T-cell (primary cell): Measurements from ENCODE around the gene ATP13A5. TPM values are rescaled to one million over a fixed set of nuclear protein-coding genes. Genes with fewer than 3 reads are reported as not detected.

Experiments used
- ATAC-seq, 4 experiments: fragments of 200-7000 bp in 3 of 4; fragments of 150-1000 bp in 1 of 4; cut with Tn5 transposase; replicated peaks in 1 of 4; 1 replicate in 3 of 4; 2 replicates in 1 of 4; pipeline ENCODE4 v1.10.0; 2021; ENCODE audit warnings: moderate library complexity in 3 of 4, mild to moderate bottlenecking in 2 of 4, moderate number of reproducible peaks in 1 of 4
- CTCF ChIA-PET, 2 donors: fragments of 300-600 bp; sonication (Branson Sonifier 250); formaldehyde crosslinking; loops; one replicate each; lab custom pipeline; 2022; ENCODE audit warnings: antibody characterized with exemption in 2 of 2; lab: Charles Lee
- POLR2A ChIA-PET, 2 donors: fragments of 300-600 bp; sonication (Branson Sonifier 250); formaldehyde crosslinking; loops; one replicate each; lab custom pipeline; 2022; ENCODE audit warnings: antibody characterized with exemption in 2 of 2; lab: Charles Lee
- DNase-seq, 35 experiments: peaks; one replicate each; pipeline versions ENCODE4 v3.0.0 to v3.0.0-alpha.2; 2013 to 2023
- H3K27ac ChIP-seq: one replicate; pipeline ENCODE4 v1.5.1; 2013; ENCODE audit warnings: low read length
- H3K27me3 ChIP-seq, 2 experiments: replicated peaks in 1 of 2; 1 replicate in 1 of 2; 2 replicates in 1 of 2; pipeline versions ENCODE4 v1.6.1 to v1.7.0; 2013; ENCODE audit warnings: low read length in 1 of 2, mixed read lengths in 1 of 2; ENCODE audit not compliant: control insufficient read depth in 2 of 2, insufficient read depth in 2 of 2; ENCODE audit errors: extremely low read depth in 1 of 2
- H3K36me3 ChIP-seq, 2 donors: 1 replicate in 1 of 2; 2 replicates in 1 of 2; pipeline versions ENCODE4 v1.6.1 to v1.7.0; 2013; ENCODE audit warnings: low read length in 1 of 2; ENCODE audit not compliant: control insufficient read depth in 2 of 2, insufficient read depth in 1 of 2; ENCODE audit errors: extremely low read depth in 1 of 2
- H3K4me1 ChIP-seq, 2 experiments: 1 replicate in 1 of 2; 2 replicates in 1 of 2; pipeline versions ENCODE4 v1.6.1 to v1.7.0; 2013; ENCODE audit warnings: low read length in 2 of 2, mixed read lengths in 1 of 2; ENCODE audit not compliant: insufficient read depth in 2 of 2, control insufficient read depth in 1 of 2; ENCODE audit errors: extremely low read depth in 1 of 2
- H3K4me3 ChIP-seq, 2 donors: 1 replicate in 1 of 2; 2 replicates in 1 of 2; pipeline versions ENCODE4 v1.5.1 to v1.7.0; 2013; ENCODE audit warnings: mild to moderate bottlenecking in 2 of 2, low read length in 1 of 2, moderate library complexity in 1 of 2; ENCODE audit not compliant: control insufficient read depth in 1 of 2; ENCODE audit errors: extremely low read depth in 1 of 2
- H3K9me3 ChIP-seq: 2 replicates; pipeline ENCODE4 v1.7.0; 2013
- H3K27ac Mint-ChIP-seq, 2 donors: one replicate each; pipeline ENCODE4 v1.8.0; 2020 to 2021; ENCODE audit warnings: mild to moderate bottlenecking in 2 of 2, mixed read lengths in 2 of 2
- H3K27me3 Mint-ChIP-seq, 2 donors: one replicate each; pipeline ENCODE4 v1.8.0; 2021 to 2022; ENCODE audit warnings: mixed read lengths in 2 of 2
- H3K36me3 Mint-ChIP-seq: one replicate; pipeline ENCODE4 v1.8.0; 2021; ENCODE audit warnings: mixed read lengths
- H3K4me1 Mint-ChIP-seq, 3 donors: one replicate each; pipeline ENCODE4 v1.8.0; 2020 to 2022; ENCODE audit warnings: mixed read lengths in 3 of 3, mild to moderate bottlenecking in 1 of 3
- H3K4me3 Mint-ChIP-seq, 3 donors: one replicate each; pipeline ENCODE4 v1.8.0; 2020 to 2022; ENCODE audit warnings: mild to moderate bottlenecking in 3 of 3, mixed read lengths in 3 of 3, moderate library complexity in 3 of 3
- H3K9me3 Mint-ChIP-seq, 3 donors: one replicate each; pipeline ENCODE4 v1.8.0; 2020 to 2022; ENCODE audit warnings: mixed read lengths in 3 of 3
- WGBS: methylation state at CpG from one replicate; pipeline ENCODE4 v1.1.5; 2013; ENCODE audit warnings: missing lambda C conversion rate; ENCODE audit not compliant: insufficient coverage; 5-methylcytosine and 5-hydroxymethylcytosine counted together
- total RNA-seq, 35 experiments: library from RNA in 6 of 35; stranded (reverse) in 6 of 35; fragments of 120-200 nt in 1 of 35; gene quantifications; one replicate each; pipeline versions ENCODE4 v1.2.1 to v1.2.4 and lab custom pipeline; 2013 to 2026

ATP13A5 gene
- total RNA-seq, 5 donors from 2014 or later (not counting 1 experiment from before 2014, with no cell fraction given) = not detected

DNA sequence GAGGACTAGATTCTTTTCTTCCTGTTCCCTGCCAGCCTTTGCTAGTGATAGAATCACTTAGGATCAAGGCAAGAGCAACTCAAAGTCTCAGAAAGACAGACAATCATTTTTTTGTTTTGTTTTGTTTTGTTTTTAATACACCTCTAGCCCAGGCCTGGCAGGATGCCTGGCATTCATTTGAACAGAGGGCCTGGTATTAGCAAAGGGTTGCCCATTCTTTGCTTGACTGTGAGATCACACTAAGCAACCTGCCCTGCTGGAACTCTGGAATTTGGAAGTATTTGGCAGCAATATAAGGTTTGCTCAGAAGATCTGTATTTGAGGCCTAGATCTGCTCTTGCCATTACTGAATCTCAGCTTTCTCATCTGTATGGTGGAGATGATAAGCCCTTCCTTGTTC is 21.8 kb upstream of the ATP13A5 start:
- Mint-ChIP-seq H3K27ac (no peak overlapping the region), H3K27me3 (peaks cover 0 to 5% of the 10 kb centered on the region in 2 donors), H3K9me3 (no peaks in the 10 kb centered on the region), H3K36me3 (no peaks in the 10 kb centered on the region), H3K4me3 (no peak overlapping the region), H3K4me1 (no peaks in the 10 kb centered on the region)
- Histone ChIP-seq H3K27me3 (no peaks in the 10 kb centered on the region), H3K36me3 (no peaks in the 10 kb centered on the region), H3K4me1 (no peaks in the 10 kb centered on the region), H3K9me3 (no peaks in the 10 kb centered on the region), H3K27ac (no peak overlapping the region), H3K4me3 (no peak overlapping the region)
- ChIA-PET POLR2A (no interaction called here), CTCF (no interaction called here)
- ATAC-seq (no peak), DNase-seq (no peak)

- Histone ChIP-seq H3K27me3 (peaks cover 0 to 9% of the 10 kb centered on the region in 2 experiments), H3K4me3 (no peak overlapping the region), H3K4me1 (no peaks in the 10 kb centered on the region), H3K9me3 (no peaks in the 10 kb centered on the region), H3K36me3 (no peaks in the 10 kb centered on the region), H3K27ac (no peak overlapping the region)
- Mint-ChIP-seq H3K4me3 (no peak overlapping the region), H3K27me3 (peaks cover 0 to 5% of the 10 kb centered on the region in 2 donors), H3K36me3 (no peaks in the 10 kb centered on the region), H3K9me3 (peaks cover 0 to 4% (median 0%) of the 10 kb centered on the region in 3 donors), H3K4me1 (no peaks in the 10 kb centered on the region), H3K27ac (no peak overlapping the region)
- no peak for DNase-seq
- ChIA-PET POLR2A (no interaction called here), CTCF (no interaction called here)
- ATAC-seq = no peak
- WGBS = 75% methylated on average over 5 of the region's 7 CpGs
Measured at GRCh38 chr3:193396451-193397244, 18.1 kb upstream of the ATP13A5 start.

DNA sequence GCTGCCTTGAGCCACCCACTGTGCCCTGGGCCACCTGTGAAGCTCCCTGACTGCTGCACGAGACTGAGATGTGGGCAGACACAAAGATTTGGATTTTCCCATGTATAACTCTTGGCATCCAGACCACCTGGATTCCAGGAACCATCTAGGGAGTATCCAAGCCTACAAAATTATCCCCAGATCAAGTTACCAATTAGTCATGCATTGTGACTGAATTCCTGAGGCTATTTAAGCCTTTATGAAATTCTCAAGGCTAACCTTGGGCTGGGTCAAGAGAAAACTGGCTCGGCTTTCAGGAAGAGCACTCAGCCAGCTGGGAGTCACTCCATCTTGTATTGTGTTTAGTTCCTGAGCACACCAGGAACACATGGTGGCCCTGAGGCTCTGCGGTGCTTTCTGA is 13.3 kb upstream of the ATP13A5 start:
- Mint-ChIP-seq H3K36me3 (no peaks in the 10 kb centered on the region), H3K4me1 (no peaks in the 10 kb centered on the region), H3K27ac (no peak overlapping the region), H3K4me3 (no peak overlapping the region), H3K27me3 (peaks cover 0 to 14% of the 10 kb centered on the region in 2 donors), H3K9me3 (peaks cover 0 to 4% (median 0%) of the 10 kb centered on the region in 3 donors)
- no peaks in the 10 kb centered on the region for H3K36me3 ChIP-seq
- POLR2A ChIA-PET = no interaction called here
- no peak for DNase-seq
- ATAC-seq = no peak
- H3K27me3 ChIP-seq = peaks cover 0 to 11% of the 10 kb centered on the region in 2 experiments
- no peaks in the 10 kb centered on the region for H3K4me1 ChIP-seq
- 58% methylated on average over 2 of the region's 3 CpGs for WGBS
- CTCF ChIA-PET = no interaction called here
- no peak overlapping the region for H3K27ac ChIP-seq
- H3K4me3 ChIP-seq = no peak overlapping the region
- no peaks in the 10 kb centered on the region for H3K9me3 ChIP-seq

DNA sequence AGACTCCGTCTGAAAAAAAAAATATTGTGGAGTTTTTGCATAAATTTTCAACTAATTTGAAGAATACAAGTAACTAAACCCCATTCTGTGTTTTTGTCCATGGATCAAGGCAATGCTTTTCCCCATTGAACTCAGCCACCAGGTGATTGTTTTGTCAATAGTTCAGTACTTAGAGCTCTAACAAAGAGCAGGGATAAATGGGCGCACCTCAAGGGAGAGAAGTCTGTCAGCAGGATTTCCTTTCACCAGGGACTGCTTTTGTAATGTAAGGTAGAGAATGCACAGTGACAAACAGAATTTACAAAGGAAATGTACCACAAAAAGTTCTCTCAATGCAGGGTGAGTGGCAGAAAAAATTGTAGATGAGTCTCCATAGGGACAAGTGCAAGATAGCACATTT is 10.8 kb upstream of the ATP13A5 start:
- H3K27ac ChIP-seq = no peak overlapping the region
- WGBS = 40% methylated on average over 1 of the region's 2 CpGs
- no peak overlapping the region for H3K4me3 Mint-ChIP-seq

DNA sequence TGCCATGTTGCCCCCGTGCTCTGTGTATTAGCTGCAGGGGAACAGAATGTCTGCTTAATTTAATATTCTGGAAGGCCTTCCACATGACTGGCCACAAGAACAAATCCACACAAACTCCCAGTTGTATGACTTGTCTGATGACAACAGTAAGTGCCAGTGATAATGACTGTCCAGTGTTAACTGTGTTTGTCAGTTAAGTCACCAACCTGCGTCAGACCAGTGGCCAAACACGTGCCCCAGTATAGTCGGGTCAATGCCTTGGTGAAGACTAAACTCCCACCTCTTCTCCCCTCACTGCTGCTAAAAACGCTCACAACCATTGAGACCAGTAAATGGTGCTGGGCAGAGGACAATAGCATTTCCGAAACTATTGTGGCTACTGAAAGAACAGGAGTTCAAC is 9.8 kb upstream of the ATP13A5 start:
- 93% methylated on average over 3 of the region's 6 CpGs for WGBS
- no peaks in the 10 kb centered on the region for H3K9me3 Mint-ChIP-seq
- ATAC-seq = no peak
- Histone ChIP-seq H3K36me3 (no peaks in the 10 kb centered on the region), H3K4me3 (no peak overlapping the region), H3K4me1 (no peaks in the 10 kb centered on the region), H3K27me3 (peaks cover 0 to 8% of the 10 kb centered on the region in 2 experiments), H3K27ac (no peak overlapping the region), H3K9me3 (no peaks in the 10 kb centered on the region)
- no peak overlapping the region for H3K27ac Mint-ChIP-seq
- H3K36me3 Mint-ChIP-seq = no peaks in the 10 kb centered on the region
- H3K27me3 Mint-ChIP-seq = peaks cover 3 to 18% of the 10 kb centered on the region in 2 donors
- POLR2A ChIA-PET = no interaction called here
- H3K4me3 Mint-ChIP-seq = no peak overlapping the region
- DNase-seq = no peak
- H3K4me1 Mint-ChIP-seq = no peaks in the 10 kb centered on the region
- CTCF ChIA-PET = no interaction called here

More for the DNA sequence above, 10.8 kb upstream of the ATP13A5 start:
- H3K36me3 ChIP-seq = no peaks in the 10 kb centered on the region
- Mint-ChIP-seq H3K27me3 (peaks cover 2 to 12% of the 10 kb centered on the region in 2 donors), H3K4me1 (no peaks in the 10 kb centered on the region), H3K36me3 (no peaks in the 10 kb centered on the region), H3K27ac (no peak overlapping the region), H3K9me3 (peaks cover 0 to 4% (median 0%) of the 10 kb centered on the region in 3 donors)
- no peak overlapping the region for H3K4me3 ChIP-seq
- H3K9me3 ChIP-seq = no peaks in the 10 kb centered on the region
- ChIA-PET POLR2A (interaction anchor here in 1 of 2 donors (0.6 kb wide), 1 partner anchor 489 kb away, joined by 4 read pairs; no protein-coding TSS in a partner anchor), CTCF (no interaction called here)
- no peaks in the 10 kb centered on the region for H3K4me1 ChIP-seq
- DNase-seq = no peak
- no peak for ATAC-seq
- H3K27me3 ChIP-seq = peaks cover 0 to 8% of the 10 kb centered on the region in 2 experiments

- Mint-ChIP-seq H3K9me3 (no peaks in the 10 kb centered on the region), H3K4me1 (no peaks in the 10 kb centered on the region), H3K4me3 (no peak overlapping the region), H3K36me3 (no peaks in the 10 kb centered on the region), H3K27ac (no peak overlapping the region), H3K27me3 (peaks cover 3 to 20% of the 10 kb centered on the region in 2 donors)
- ATAC-seq = no peak
- Histone ChIP-seq H3K27me3 (peaks cover 0 to 8% of the 10 kb centered on the region in 2 experiments), H3K4me1 (no peaks in the 10 kb centered on the region), H3K27ac (no peak overlapping the region), H3K9me3 (no peaks in the 10 kb centered on the region), H3K4me3 (no peak overlapping the region), H3K36me3 (no peaks in the 10 kb centered on the region)
- ChIA-PET POLR2A (no interaction called here), CTCF (no interaction called here)
- DNase-seq = no peak
- WGBS = 40% methylated on average over 1 of the region's 2 CpGs
Measured at GRCh38 chr3:193387596-193387995, 9.0 kb upstream of the ATP13A5 start.
